HG02610 (cell line): ENCODE measurements around the gene CD109.
"Not testable (repeated sequence)": the region's sequence is repeated elsewhere in the genome, so short reads cannot be mapped to it uniquely, and the experiment has no call there.

Experiments
- ATAC-seq: cut with Tn5 transposase; IDR thresholded peaks from one replicate; pipeline ENCODE4 v1.9.1; 2021; ENCODE audit warnings: mild to moderate bottlenecking, moderate library complexity; ENCODE audit not compliant: unreplicated experiment

CD109 gene

DNA sequence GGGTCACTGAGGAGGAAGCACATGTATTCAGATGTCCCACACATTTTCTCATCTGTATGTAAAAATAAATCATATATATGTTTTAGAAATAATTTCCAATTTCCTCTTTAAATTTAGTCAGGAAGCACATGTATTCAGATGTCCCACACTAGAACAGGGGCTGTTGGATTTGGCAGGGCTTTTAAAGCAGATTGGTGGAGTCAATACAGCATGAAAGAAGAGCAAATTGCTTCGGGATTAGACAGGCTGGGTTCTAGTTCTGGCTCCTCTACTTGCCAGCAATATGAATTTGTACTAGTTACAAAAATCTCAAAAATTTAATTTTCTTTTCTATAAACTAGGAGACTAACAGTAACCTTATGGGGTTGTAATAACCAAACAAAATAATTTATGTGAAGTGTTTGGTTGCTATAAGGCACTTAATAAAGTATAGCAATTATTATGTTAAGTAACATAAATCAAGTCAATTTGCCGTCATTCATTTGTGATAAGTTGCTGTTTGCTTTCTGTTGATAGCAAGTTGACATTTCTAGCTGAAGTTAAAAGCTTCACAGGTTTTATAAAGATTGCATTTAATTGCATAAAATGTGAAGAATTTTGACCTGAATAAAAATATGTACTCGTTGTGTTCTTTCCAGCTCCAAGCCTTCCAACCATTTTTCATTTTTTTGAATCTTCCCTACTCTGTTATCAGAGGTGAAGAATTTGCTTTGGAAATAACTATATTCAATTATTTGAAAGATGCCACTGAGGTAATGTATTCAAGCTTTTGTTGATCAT is 88.9 kb downstream of the CD109 start:
- ATAC-seq: no peak

- ATAC-seq: no peak
Measured at GRCh38 chr6:73790574-73790973, 94.6 kb downstream of the CD109 start.

DNA sequence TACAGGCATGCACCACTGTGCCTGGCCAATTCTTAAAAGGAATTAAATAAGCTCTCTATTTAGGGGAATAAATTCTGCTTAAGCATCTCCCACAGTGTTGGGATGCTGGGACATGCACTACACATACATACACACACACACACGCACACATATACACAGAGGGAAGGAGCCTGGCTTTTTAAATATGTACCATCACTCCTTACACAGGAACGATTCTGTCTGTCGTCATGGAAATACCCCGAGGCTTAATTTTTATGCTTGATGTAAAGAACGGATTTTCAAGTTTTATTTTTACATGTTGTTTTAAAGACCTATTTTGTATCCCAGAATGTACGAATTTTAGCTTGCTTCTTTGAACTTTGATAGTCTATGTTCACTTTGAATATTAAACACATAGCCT is 95.3 kb downstream of the CD109 start:
- no peak for ATAC-seq

GRCh38 chr6:73792738-73793137 is 96.7 kb downstream of the CD109 start:
- no peak for ATAC-seq

- no peak for ATAC-seq
Measured at GRCh38 chr6:73796881-73797280, 100.9 kb downstream of the CD109 start.

DNA sequence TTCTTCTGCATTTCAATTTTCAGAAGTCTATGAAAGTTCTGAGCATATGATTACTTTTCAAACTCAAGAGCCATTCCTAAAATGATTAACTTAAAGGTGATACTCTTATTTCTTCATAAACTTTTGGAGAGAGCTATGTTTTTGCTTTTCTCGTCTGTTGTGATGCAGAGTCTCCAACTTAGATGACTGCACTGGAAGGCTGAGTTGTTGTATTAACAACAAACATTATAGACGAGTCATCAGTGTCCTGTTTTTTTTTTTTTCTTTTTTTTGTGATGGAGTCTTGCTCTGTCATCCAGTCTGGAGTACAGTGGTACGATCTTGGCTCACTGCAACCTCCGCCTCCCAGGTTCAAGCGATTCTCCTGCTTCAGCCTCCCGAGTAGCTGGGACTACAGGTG is 101.9 kb downstream of the CD109 start:
- ATAC-seq: no peak

DNA sequence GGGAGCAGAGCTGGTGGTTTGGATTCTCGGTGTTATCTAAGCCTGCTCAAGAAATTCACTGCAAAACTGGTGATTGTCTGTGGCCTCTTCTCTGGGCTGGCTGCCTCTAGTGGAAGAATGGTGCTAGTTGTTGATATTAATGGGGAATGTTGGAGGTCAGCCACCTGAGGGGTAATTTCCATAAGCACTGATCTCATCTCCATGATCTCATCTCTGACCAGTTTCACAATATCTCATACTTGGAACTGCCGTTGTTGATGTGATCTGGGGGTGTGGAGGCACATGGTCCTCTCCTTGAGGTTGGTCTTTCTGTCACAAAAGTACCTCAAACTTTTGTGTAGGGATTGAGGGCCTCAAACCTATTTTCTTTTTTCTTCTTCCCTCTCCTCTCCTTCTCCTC is 102.6 kb downstream of the CD109 start:
- peak; percentile 92 for ATAC-seq

GRCh38 chr6:73800997-73801396 is 105.0 kb downstream of the CD109 start:
- no peak for ATAC-seq

DNA sequence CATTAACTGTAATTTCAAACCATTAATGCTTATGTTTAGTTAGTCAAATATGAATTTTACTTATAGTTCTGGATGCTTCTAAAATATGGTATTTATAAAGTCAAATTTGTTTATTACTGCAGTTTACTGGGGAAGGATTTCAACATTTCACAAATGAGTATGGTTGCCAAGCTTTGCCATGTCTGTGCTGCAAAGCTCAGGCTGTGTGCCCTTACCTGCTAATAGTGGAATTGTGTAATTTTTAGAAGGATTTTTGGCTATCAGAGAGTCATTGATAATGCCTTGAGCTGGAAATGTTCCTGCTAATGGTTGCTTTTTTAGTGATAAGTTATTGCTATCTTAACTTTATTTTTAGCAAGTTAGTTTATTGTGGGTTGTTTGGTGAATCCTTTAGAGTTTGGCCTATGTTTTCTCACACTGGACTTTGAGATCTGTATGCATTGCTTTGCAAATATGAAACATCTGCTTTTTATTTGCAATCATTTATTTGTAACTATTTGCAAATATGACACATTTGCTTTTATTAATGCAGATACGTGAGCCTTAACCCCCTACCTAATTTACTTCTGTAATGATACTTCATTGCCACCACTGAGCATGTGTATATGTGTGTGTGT is 105.8 kb downstream of the CD109 start:
- no peak for ATAC-seq

GRCh38 chr6:73802366-73802765 is 106.4 kb downstream of the CD109 start:
- ATAC-seq: no peak

DNA sequence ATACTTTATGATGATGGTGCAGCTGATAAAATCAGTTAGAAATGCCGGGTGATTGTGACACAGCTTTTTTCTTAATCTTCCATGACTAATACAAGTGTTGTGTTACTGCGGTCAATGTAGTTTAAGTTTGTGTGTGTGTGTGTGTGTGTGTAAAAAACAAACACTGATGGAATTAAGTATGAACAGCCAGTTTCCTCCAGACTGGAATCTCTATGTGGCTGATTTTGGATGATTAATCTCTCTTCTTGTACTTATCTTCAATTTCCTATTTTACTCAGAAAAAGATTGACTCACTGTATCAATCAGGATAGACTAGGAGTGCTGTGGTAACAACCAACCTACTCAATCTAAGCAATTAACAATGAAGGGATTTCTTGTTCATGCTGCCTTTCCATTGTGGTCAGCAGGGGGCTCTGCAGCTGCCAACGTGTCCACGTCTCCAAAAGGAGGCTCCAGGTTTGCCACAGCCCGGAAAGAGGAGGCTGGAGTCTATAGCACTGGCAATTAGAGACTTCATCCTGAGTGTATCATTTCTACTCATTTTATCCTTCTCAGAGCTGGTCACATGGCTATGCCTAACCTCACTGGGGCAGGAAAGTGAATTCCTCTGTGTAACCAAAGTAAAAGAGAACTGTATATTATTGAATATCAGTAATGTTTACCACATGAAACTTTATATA is 107.7 kb downstream of the CD109 start:
- no peak for ATAC-seq

GRCh38 chr6:73805221-73805620 is 109.2 kb downstream of the CD109 start:
- ATAC-seq: not testable (repeated sequence)

DNA sequence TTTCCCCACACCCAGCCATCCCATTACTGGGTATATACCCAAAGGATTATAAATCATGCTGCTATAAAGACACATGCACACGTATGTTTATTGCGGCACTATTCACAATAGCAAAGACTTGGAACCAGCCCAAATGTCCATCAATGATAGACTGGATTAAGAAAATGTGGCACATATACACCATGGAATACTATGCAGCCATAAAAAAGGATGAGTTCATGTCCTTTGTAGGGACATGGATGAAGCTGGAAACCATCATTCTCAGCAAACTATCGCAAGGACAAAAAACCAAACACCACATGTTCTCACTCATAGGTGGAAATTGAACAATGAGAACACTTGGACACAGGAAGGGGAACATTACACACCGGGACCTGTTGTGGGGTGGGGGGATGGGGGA is 110.0 kb downstream of the CD109 start:
- ATAC-seq: not testable (repeated sequence)

- no peak for ATAC-seq
Measured at GRCh38 chr6:73811706-73812105, 115.7 kb downstream of the CD109 start.

- no peak for ATAC-seq
Measured at GRCh38 chr6:73817253-73817652, 121.2 kb downstream of the CD109 start.

- ATAC-seq: no peak
Measured at GRCh38 chr6:73823046-73823735, 127.2 kb downstream of the CD109 start.

DNA sequence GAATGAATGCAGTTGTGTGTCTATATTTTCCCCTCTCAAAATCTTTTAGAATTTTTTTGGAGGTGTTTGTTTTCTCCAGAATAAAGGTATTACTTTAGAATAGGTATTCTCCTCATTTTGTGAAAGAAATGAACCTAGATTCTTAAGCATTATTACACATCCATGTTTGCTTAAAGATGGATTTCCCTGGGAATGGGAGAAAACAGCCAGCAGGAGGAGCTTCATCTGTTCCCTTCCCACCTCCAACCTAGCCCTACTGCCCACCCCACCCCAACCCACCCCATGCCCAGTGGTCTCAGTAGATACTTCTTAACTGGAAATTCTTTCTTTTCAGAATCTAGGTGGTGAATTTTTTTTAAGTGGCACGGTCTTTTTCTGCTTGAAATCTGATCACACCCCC is 127.8 kb downstream of the CD109 start:
- ATAC-seq: no peak

- no peak for ATAC-seq
Measured at GRCh38 chr6:73826571-73826970, 130.6 kb downstream of the CD109 start.

DNA sequence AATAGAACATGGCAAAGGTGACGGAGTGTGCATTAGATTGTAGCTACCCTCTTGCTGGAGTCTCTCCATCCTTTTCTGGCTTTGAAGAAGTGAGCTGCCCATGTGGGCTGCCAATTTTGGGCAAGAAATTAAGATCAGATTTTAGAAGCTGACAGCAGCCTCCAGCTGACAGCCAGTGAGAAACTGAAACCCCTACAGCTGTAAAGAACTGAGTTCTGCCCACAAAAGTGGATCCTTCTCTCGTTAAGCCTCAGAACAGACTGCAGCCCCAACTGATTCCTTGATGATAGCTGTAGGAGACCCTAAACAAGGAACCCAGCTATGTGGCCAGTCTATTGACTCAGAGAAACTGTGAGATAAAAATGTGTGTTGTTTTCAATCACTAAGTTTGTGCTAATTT is 134.1 kb downstream of the CD109 start:
- no peak for ATAC-seq

DNA sequence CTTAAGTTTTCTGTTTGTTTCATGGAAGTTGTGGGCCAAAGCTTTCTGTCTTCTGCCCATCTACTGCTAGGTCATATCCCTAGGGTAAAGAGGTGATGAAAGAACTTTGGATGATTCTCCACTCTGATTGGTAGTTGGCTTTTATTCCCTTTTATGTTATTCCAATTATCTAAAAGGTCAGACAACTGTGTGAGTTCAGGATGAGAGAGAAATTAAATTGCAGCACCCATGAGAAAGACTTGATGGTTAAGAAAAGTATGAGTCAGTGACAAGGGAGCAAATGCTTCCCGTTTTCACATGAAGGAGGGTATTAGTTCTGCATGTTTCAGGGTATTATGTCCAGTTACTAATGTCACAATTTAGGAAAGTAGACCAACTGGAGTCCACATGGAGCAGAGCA is 136.3 kb downstream of the CD109 start:
- ATAC-seq: no peak

DNA sequence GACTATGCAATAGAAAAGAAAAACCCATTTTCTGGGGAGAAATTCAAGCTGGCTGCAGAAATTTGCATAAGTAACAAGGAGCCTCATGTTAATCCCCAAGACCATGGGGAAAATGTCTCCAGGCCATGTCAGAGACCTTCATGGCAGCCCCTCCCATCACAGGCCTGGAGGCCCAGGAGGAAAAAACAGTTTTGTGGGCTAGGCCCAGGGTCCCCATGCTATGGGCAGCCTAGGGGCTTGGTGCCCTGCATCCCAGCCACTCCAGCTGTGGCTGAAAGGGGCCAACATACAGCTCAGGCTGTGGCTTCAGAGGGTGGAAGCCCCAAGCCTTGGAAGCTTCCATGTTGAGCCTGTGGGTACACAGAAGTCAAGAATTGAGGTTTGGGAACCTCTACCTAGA is 148.7 kb downstream of the CD109 start:
- not testable (repeated sequence) for ATAC-seq
